ENCODE results near the gene PPP1R36. TPM values are rescaled to one million over a fixed set of nuclear protein-coding genes. Genes with fewer than 3 reads are reported as not detected.

Gene PPP1R36
- total and polyA plus RNA-seq, 2 donors (not counting 3 experiments of a cell fraction or from before 2014, with no cell fraction given) = 0.28 to 0.60 TPM

GRCh38 chr14:64604881-64605280, 55.1 kb downstream of the PPP1R36 start:
- ChIA-PET CTCF (interaction anchor here (1.3 kb wide), 1 partner anchor 26 kb away, joined by 3 read pairs; no protein-coding TSS in a partner anchor), POLR2A (no interaction called here)
- H3K79me2 ChIP-seq (ENCODE audit: control insufficient read depth, insufficient read depth, low read length) = no peaks in the 10 kb centered on the region
- FAIRE-seq = no peak
- no peak overlapping the region for H3K27ac ChIP-seq (ENCODE audit: insufficient read depth, low read depth, low read length)
- no peaks in the 10 kb centered on the region for H4K20me1 ChIP-seq (replicated peaks; ENCODE audit: control insufficient read depth, extremely low read depth, insufficient read depth, low read length)
- H3K9ac ChIP-seq (replicated peaks; ENCODE audit: extremely low read depth, insufficient read depth, low read length) = no peak overlapping the region
- H3K36me3 ChIP-seq (ENCODE audit: control insufficient read depth in 2 of 2, extremely low read depth in 1 of 2, insufficient read depth in 2 of 2, low read length in 2 of 2) = no peaks in the 10 kb centered on the region
- H3K9me1 ChIP-seq (replicated peaks; ENCODE audit: control insufficient read depth, extremely low read depth, insufficient read depth, low read length) = no peaks in the 10 kb centered on the region
- no peak for DNase-seq (ENCODE audit: low read depth, low spot score)
- dilution Hi-C loops (cut with MboI; ENCODE audit: extremely low pct_ligation_motif_present, low sequenced_read_pairs) = no loop called here
- H3K4me3 ChIP-seq (replicated peaks in 1 of 3; ENCODE audit: insufficient read depth in 1 of 3, low read depth in 1 of 3, low read length in 3 of 3) = no peak overlapping the region
- H3K4me2 ChIP-seq (ENCODE audit: insufficient read depth, low read length) = no peak overlapping the region
- no peaks in the 10 kb centered on the region for H3K4me1 ChIP-seq (ENCODE audit: control insufficient read depth, extremely low read depth, insufficient read depth, low read length)
- H3K27me3 ChIP-seq (ENCODE audit: control insufficient read depth in 2 of 2, insufficient read depth in 2 of 2, low read length in 2 of 2) = peaks cover 8 to 13% of the 10 kb centered on the region in 2 experiments
- no peaks in the 10 kb centered on the region for H3K9me3 ChIP-seq (replicated peaks; ENCODE audit: control insufficient read depth, insufficient read depth, low read length)
- BruUV-seq (replicated peaks) = no TSS peak
- no peak for TF ChIP-seq CTCF (IDR thresholded peaks at IDR 0.05; ENCODE audit: extremely low read depth in 1 of 2, insufficient read depth in 1 of 2, low read depth in 1 of 2, low read length in 2 of 2)
- TF ChIP-seq POLR2AphosphoS5 (IDR thresholded peaks at IDR 0.05; ENCODE audit: insufficient read depth, low read depth, low read length) = no peak
- no peak for TF ChIP-seq EZH2 (IDR thresholded peaks at IDR 0.05; ENCODE audit: borderline replicate concordance, low read depth, low read length, severe bottlenecking)
- no peak for TF ChIP-seq JUN (IDR thresholded peaks at IDR 0.05; ENCODE audit: borderline replicate concordance, insufficient read depth, insufficient read length, low read depth)
- no peak for TF ChIP-seq MAX (IDR thresholded peaks at IDR 0.05; ENCODE audit: insufficient read depth, insufficient read length)
- no peak for TF ChIP-seq FOS (IDR thresholded peaks at IDR 0.05; ENCODE audit: borderline replicate concordance, insufficient read depth, low read length)
- TF ChIP-seq MYC (IDR thresholded peaks at IDR 0.05; ENCODE audit: low read depth, low read length) = no peak
- no peak for TF ChIP-seq GATA2 (IDR thresholded peaks at IDR 0.05; ENCODE audit: insufficient read depth, insufficient read length, low read depth, low read length)
- TF ChIP-seq POLR2A (IDR thresholded peaks at IDR 0.05; ENCODE audit: low read depth, low read length) = no peak
- no peak overlapping the region for H2AFZ ChIP-seq (ENCODE audit: low read depth, low read length)
- intact Hi-C loops (cut with micrococcal nuclease) = no loop called here
